Right renal pelvis (tissue), 4 donors: ENCODE measurements around the gene C9orf153. TPM values are rescaled to one million over a fixed set of nuclear protein-coding genes. Genes with fewer than 3 reads are reported as not detected.

Source experiments
- polyA plus RNA-seq, 4 donors: library from polyadenylated mRNA; unstranded; fragments of 120-200 nt; gene quantifications; one replicate each; pipeline ENCODE4 v1.2.1, GENCODE V29; 2013; ENCODE audit not compliant: insufficient read length in 4 of 4

C9orf153 gene
- polyA plus RNA-seq, 4 donors = 0.15 to 0.20 (median 0.16) TPM; not detected in 1

Other genes starting within 250 kb of the C9orf153 start
- gene GOLM1, start 160.1 kb downstream of the C9orf153 start, polyA plus RNA-seq = 100 to 1,000 TPM; 162 to 179 (median 167) TPM
- gene ISCA1, start 22.9 kb upstream of the C9orf153 start, polyA plus RNA-seq = 10 to 100 TPM; 59.9 to 78.4 (median 69.5) TPM
- gene TUT7, start 94.8 kb upstream of the C9orf153 start, polyA plus RNA-seq = 10 to 100 TPM; 21.6 to 30.0 (median 27.9) TPM